H7 (cell line): ENCODE data around the gene ARVCF. TPM values are rescaled to one million over a fixed set of nuclear protein-coding genes. Genes with fewer than 3 reads are reported as not detected.

Source experiments
- DNase-seq: peaks from one replicate; pipeline ENCODE4 v3.0.0; 2012
- H3K27me3 ChIP-seq: 2 replicates; pipeline ENCODE4 v1.6.0; 2011; ENCODE audit warnings: mild to moderate bottlenecking, low read length; ENCODE audit not compliant: control insufficient read depth, insufficient read depth
- H3K36me3 ChIP-seq: replicated peaks from 2 replicates; pipeline ENCODE4 v1.5.1; 2011; ENCODE audit warnings: low read length; ENCODE audit not compliant: control insufficient read depth, insufficient read depth
- H3K4me3 ChIP-seq: 2 replicates; pipeline ENCODE4 v1.5.1; 2011; ENCODE audit warnings: low read depth, mild to moderate bottlenecking, control low read depth, low read length, moderate library complexity; ENCODE audit not compliant: insufficient read depth
- total RNA-seq: library from RNA; depleted of rRNA; stranded (reverse); fragments of >200 nt; shearing (Covaris generic); gene quantifications from 2 replicates; pipeline ENCODE4 v1.2.3, GENCODE V29; 2014

The ARVCF gene
- total RNA-seq, 1 experiment from 2014 or later, result 35.8 TPM

DNA sequence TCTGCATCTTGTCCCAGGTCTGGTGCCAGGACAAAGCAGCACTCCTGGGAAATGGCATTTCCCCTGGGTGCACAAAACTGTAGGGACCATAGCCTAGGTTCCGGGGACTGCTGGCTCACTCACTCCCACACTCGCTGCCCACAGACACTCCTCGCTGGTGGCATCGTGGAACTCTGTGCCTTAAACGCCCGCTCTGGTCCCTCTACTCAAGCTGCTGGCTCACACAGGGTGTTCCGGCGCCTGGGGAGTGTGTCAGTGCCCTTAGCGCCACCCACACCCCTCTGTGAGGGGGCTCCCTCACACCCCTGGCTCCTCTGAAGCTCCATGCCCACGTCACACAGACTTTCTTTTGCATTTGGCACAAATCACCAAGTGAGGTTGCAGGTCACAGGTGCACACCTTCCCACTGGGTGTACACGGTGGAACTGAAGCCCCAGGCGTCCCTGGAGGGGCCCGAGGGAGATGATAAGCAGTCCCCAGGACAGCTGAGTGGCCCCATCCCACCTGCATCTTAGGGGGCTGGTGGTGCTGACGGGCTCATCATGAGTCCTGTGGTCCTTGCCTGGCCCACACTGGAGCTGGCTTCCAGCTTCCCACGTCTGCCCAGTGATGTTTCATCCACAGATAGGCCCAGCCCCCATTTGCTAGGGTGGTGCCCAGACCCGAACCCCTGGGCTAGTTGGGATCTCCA, 40.2 kb upstream of the ARVCF start:
- no peak overlapping the region for H3K4me3 ChIP-seq
- H3K36me3 ChIP-seq, result no peaks in the 10 kb centered on the region
- no peaks in the 10 kb centered on the region for H3K27me3 ChIP-seq
- no peak for DNase-seq

DNA sequence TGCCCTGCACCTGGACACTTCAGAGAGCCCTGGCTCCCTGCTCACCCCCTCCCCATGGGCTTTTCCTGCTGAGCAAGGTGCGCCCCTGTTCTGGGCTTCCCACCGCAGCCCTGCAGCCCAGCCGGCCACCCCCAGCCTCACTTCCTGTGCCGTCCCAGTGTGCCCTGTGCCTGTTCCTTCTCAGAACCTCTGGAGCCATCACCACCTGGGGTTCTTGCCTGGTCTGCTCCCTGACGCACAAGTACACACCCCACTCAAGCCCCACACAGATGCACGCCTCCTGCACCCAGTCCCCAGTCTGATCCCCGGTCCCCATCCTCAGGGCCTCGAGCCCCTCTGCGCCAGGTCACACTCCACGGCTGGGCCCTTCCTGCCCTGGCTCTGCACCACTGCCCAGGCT, 39.5 kb upstream of the ARVCF start:
- H3K27me3 ChIP-seq, result no peaks in the 10 kb centered on the region
- no peaks in the 10 kb centered on the region for H3K36me3 ChIP-seq
- no peak overlapping the region for H3K4me3 ChIP-seq
- DNase-seq, result no peak

- no peaks in the 10 kb centered on the region for H3K36me3 ChIP-seq
- no peak for DNase-seq
- no peak overlapping the region for H3K4me3 ChIP-seq
- no peaks in the 10 kb centered on the region for H3K27me3 ChIP-seq
Measured at GRCh38 chr22:20055654-20056053, 39.0 kb upstream of the ARVCF start.

DNA sequence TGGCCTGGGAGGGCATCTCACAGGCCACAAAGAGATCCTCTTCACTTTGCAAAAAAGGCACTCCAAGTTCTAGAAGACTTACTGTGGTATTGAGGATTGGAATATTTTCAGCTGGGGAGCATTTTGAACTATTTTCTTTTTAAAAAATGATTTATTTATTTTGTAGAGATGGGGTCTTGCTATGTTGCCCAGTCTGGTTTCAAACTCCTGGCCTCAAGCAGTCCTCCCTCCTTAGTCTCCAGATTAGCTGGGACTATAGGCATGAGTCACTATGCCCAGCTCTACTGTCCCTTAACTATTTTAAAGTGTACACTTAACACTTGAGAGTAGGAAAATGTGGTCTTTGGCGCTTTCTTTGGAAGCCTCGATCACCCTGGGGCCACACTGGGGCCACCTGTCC, 38.5 kb upstream of the ARVCF start:
- no peaks in the 10 kb centered on the region for H3K27me3 ChIP-seq
- DNase-seq, result no peak

DNA sequence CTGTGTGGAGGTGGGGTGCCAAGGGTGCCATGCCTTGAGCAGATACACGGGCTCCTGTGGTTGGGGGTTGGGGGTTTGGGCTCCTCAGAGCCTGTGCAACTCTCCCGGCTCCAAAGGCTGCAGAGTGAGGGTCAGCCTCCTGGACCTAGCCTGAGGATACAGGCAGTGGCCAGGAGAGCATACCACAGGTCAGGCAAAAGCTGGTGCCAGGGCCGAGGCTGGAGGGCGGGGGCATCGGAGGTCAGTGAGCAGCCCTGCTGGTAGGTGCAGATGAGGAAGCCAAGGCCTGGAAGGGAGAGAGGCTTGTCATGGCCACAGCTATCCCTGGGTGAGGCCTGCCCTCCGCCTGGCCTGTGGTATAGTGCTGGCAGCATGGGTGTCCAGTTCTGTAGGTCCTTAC, 37.9 kb upstream of the ARVCF start:
- Histone ChIP-seq H3K27me3 (no peaks in the 10 kb centered on the region), H3K36me3 (no peaks in the 10 kb centered on the region), H3K4me3 (no peak overlapping the region)
- DNase-seq, result no peak

More for the DNA sequence above, 38.5 kb upstream of the ARVCF start:
- H3K4me3 ChIP-seq, result no peak overlapping the region
- no peaks in the 10 kb centered on the region for H3K36me3 ChIP-seq

DNA sequence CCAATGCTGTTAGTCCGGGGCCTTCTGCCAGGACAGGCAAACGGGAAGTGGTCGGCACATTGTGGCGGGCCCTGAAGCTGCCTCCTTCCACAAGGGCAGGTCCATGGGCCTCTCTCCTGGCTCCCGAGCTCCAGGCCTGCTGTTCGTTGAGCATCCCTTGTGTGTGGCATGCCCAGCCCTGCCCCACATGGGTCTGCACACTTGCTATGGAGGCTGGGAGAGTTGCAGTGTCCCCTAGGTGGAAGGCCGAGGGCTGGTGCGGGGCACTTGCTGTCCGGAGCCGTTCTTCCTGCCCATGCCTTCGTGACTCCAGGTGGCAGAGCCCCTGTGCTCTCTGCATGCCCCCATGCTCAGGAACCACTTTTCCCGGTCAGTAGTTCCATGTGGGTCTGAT, 37.4 kb upstream of the ARVCF start:
- H3K27me3 ChIP-seq, result no peaks in the 10 kb centered on the region
- DNase-seq, result no peak
- H3K36me3 ChIP-seq, result no peaks in the 10 kb centered on the region
- H3K4me3 ChIP-seq, result no peak overlapping the region

GRCh38 chr22:20053407-20054033, 36.9 kb upstream of the ARVCF start:
- no peak overlapping the region for H3K4me3 ChIP-seq
- no peaks in the 10 kb centered on the region for H3K27me3 ChIP-seq
- DNase-seq, result no peak
- H3K36me3 ChIP-seq, result no peaks in the 10 kb centered on the region

- Histone ChIP-seq H3K4me3 (no peak overlapping the region), H3K27me3 (no peaks in the 10 kb centered on the region), H3K36me3 (no peaks in the 10 kb centered on the region)
- no peak for DNase-seq
Measured at GRCh38 chr22:20052309-20053259, 36.0 kb upstream of the ARVCF start.

GRCh38 chr22:20051927-20052308, 35.3 kb upstream of the ARVCF start:
- Histone ChIP-seq H3K4me3 (no peak overlapping the region), H3K27me3 (no peaks in the 10 kb centered on the region), H3K36me3 (no peaks in the 10 kb centered on the region)
- no peak for DNase-seq

DNA sequence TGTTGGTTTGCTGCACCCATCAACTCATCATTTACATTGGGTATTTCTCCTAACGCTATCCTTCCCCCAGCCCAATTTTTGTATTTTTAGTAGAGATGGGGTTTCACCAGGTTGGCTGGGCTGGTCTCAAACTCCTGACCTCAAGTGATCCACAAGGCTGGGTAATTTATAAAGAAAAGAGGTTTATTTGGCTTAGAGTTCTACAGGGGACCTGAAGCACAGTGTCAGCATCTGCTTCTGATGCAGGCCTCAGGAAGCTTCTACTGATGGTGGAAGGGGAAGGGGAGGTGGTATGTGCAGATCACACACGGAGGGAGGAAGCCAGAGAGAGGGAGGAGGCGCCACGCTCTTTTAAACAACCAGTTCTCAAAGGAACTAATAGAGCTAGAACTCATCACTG, 30.1 kb upstream of the ARVCF start:
- DNase-seq, result no peak
- no peaks in the 10 kb centered on the region; the same call in 1 of the 2 replicates for H3K36me3 ChIP-seq
- no peaks in the 10 kb centered on the region for H3K27me3 ChIP-seq
- no peak overlapping the region for H3K4me3 ChIP-seq

GRCh38 chr22:20044495-20045151, 28.0 kb upstream of the ARVCF start:
- Histone ChIP-seq H3K27me3 (no peaks in the 10 kb centered on the region), H3K36me3 (no peaks in the 10 kb centered on the region; the same call in 1 of the 2 replicates), H3K4me3 (no peak overlapping the region)
- no peak for DNase-seq

- H3K36me3 ChIP-seq, result no peaks in the 10 kb centered on the region; the same call in 1 of the 2 replicates
- no peak for DNase-seq
- no peak overlapping the region for H3K4me3 ChIP-seq
- no peaks in the 10 kb centered on the region for H3K27me3 ChIP-seq
Measured at GRCh38 chr22:20043997-20044342, 27.3 kb upstream of the ARVCF start.

GRCh38 chr22:20043057-20043996, 26.7 kb upstream of the ARVCF start:
- Histone ChIP-seq H3K27me3 (no peaks in the 10 kb centered on the region), H3K4me3 (no peak overlapping the region), H3K36me3 (no peaks in the 10 kb centered on the region; the same call in 1 of the 2 replicates)
- no peak for DNase-seq
